Measurements from ENCODE around the gene CAMK2N1. TPM values are rescaled to one million over a fixed set of nuclear protein-coding genes. Genes with fewer than 3 reads are reported as not detected.
"Not testable (repeated sequence)": the region's sequence is repeated elsewhere in the genome, so short reads cannot be mapped to it uniquely, and the experiment has no call there.

Gene CAMK2N1
- total RNA-seq, result 0.52 TPM

DNA sequence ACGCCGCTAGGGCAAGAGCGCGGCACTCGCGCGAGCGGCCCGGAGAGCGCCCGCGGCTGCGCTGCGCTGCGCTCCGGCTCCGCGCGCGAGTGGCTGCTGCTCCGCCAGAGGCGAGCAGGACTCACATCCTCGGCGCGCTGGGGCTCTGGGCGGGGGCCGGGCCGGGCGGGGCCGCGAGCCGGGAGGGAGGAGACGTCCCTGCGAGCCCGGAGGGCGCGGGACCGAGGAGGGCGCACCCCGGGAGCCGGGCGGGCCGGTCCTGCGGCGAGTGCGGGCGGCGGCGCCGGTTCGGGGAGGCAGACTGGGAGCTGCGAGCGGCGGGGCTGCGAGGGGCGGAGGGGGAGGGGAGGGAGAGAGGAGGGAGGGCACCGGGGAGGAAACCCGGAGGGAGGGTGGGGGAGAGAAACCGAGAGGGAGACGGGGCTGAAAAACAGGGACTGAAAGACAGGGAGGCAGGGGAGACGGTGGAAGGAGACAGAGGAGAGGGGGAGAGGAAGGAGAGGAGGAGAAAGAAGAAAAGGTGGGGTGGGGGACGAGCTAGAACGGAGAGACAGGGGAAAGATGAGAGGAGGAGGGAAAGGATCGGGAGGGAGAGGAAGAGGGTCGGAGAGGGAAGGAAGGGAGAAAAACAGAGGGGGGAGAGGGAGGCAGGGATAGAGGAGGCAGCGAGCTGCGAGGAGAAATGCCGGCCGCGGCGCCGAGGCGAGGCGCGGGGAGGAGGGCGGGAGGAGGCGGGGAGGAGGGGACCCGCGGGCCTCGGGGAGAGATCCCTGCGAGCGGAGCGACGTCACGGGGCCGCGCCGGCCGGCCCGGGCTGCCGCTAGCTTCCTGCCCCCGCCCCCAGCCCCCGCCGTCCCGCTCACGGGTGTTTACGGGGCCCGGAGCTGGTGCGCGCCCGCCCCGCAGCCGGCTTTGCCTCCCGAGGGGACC, at the start of gene CAMK2N1:
Gene CAMK2N1, minus strand, starts transcription at position 684 of the 930 bp plus-strand sequence. CDS start 831 bp downstream, outside the sequence.
- Histone ChIP-seq H3K4me3 (ENCODE audit: low read length in 3 of 3) (peak within 1 kb of the TSS; percentile 66 to 77 (median 74)), H3K9me3 (ENCODE audit: control insufficient read depth in 3 of 3, low read length in 3 of 3) (no peaks in the 10 kb centered on the region), H3K9ac (ENCODE audit: low read depth in 1 of 3, low read length in 3 of 3) (peak within 1 kb of the TSS; percentile 53 to 77 (median 68)), H3K27ac (ENCODE audit: low read depth, low read length) (peak within 1 kb of the TSS; percentile 51), H3K27me3 (ENCODE audit: control insufficient read depth in 3 of 3, insufficient read depth in 3 of 3, low read length in 3 of 3) (peaks cover 35 to 53% (median 48%) of the 10 kb centered on the region in 3 donors), H3K4me1 (ENCODE audit: control insufficient read depth in 3 of 3, insufficient read depth in 3 of 3, low read length in 3 of 3) (peaks cover 13 to 26% (median 21%) of the 10 kb centered on the region in 3 donors), H3K36me3 (ENCODE audit: control insufficient read depth in 3 of 3, insufficient read depth in 3 of 3, low read length in 3 of 3) (no peaks in the 10 kb centered on the region)

- Histone ChIP-seq H3K27me3 (ENCODE audit: control insufficient read depth in 3 of 3, insufficient read depth in 3 of 3, low read length in 3 of 3) (peaks cover 6 to 25% (median 12%) of the 10 kb centered on the region in 3 donors), H3K9ac (ENCODE audit: low read depth in 1 of 3, low read length in 3 of 3) (no peak overlapping the region), H3K4me3 (ENCODE audit: low read length in 3 of 3) (no peak overlapping the region), H3K4me1 (ENCODE audit: control insufficient read depth in 3 of 3, insufficient read depth in 3 of 3, low read length in 3 of 3) (no peaks in the 10 kb centered on the region), H3K36me3 (ENCODE audit: control insufficient read depth in 3 of 3, insufficient read depth in 3 of 3, low read length in 3 of 3) (no peaks in the 10 kb centered on the region), H3K9me3 (ENCODE audit: control insufficient read depth in 3 of 3, low read length in 3 of 3) (no peaks in the 10 kb centered on the region), H3K27ac (ENCODE audit: low read depth, low read length) (no peak overlapping the region)
These were observed 48.8 kb upstream of the CAMK2N1 start for GRCh38 chr1:20534659-20535417.

- Histone ChIP-seq H3K27ac (ENCODE audit: low read depth, low read length) (no peak overlapping the region), H3K9ac (ENCODE audit: low read depth in 1 of 3, low read length in 3 of 3) (no peak overlapping the region), H3K4me1 (ENCODE audit: control insufficient read depth in 3 of 3, insufficient read depth in 3 of 3, low read length in 3 of 3) (no peaks in the 10 kb centered on the region), H3K9me3 (ENCODE audit: control insufficient read depth in 3 of 3, low read length in 3 of 3) (no peaks in the 10 kb centered on the region), H3K4me3 (ENCODE audit: low read length in 3 of 3) (no peak overlapping the region), H3K27me3 (ENCODE audit: control insufficient read depth in 3 of 3, insufficient read depth in 3 of 3, low read length in 3 of 3) (peaks cover 6 to 27% (median 12%) of the 10 kb centered on the region in 3 donors), H3K36me3 (ENCODE audit: control insufficient read depth in 3 of 3, insufficient read depth in 3 of 3, low read length in 3 of 3) (no peaks in the 10 kb centered on the region)
These were observed 47.6 kb upstream of the CAMK2N1 start for GRCh38 chr1:20533635-20534034.

GRCh38 chr1:20530901-20531300, 44.9 kb upstream of the CAMK2N1 start:
- Histone ChIP-seq H3K4me1 (ENCODE audit: control insufficient read depth in 3 of 3, insufficient read depth in 3 of 3, low read length in 3 of 3) (no peaks in the 10 kb centered on the region), H3K27me3 (ENCODE audit: control insufficient read depth in 3 of 3, insufficient read depth in 3 of 3, low read length in 3 of 3) (peaks cover 11 to 33% (median 15%) of the 10 kb centered on the region in 3 donors), H3K4me3 (ENCODE audit: low read length in 3 of 3) (no peak overlapping the region)

GRCh38 chr1:20530306-20530705, 44.3 kb upstream of the CAMK2N1 start:
- Histone ChIP-seq H3K27me3 (ENCODE audit: control insufficient read depth in 3 of 3, insufficient read depth in 3 of 3, low read length in 3 of 3) (peaks cover 11 to 30% (median 15%) of the 10 kb centered on the region in 3 donors), H3K27ac (ENCODE audit: low read depth, low read length) (no peak overlapping the region)

More at GRCh38 chr1:20530901-20531300, 44.9 kb upstream of the CAMK2N1 start:
- H3K27ac ChIP-seq (ENCODE audit: low read depth, low read length), result no peak overlapping the region
- no peaks in the 10 kb centered on the region for H3K9me3 ChIP-seq (ENCODE audit: control insufficient read depth in 3 of 3, low read length in 3 of 3)
- H3K9ac ChIP-seq (ENCODE audit: low read depth in 1 of 3, low read length in 3 of 3), result no peak overlapping the region
- H3K36me3 ChIP-seq (ENCODE audit: control insufficient read depth in 3 of 3, insufficient read depth in 3 of 3, low read length in 3 of 3), result no peaks in the 10 kb centered on the region

DNA sequence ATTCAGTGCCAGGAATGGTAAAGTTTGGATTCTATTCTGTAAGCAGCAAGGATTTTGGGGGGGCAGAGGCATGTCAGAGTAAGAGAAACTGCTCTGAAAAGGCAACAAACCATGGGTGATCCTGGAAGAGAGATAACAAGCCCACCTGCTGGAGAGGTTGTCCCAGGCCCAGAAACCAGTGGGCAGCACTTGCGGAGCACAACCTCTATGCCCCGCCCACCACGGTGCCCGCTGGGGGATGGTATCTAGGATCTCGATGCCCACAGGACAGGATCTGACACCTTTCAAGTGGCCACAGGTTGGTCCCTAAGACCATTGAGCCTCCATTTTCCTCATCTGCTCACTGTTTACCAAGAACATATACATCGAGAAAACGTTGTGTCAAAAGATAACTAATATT, 42.2 kb upstream of the CAMK2N1 start:
- Histone ChIP-seq H3K27ac (ENCODE audit: low read depth, low read length) (no peak overlapping the region), H3K36me3 (ENCODE audit: control insufficient read depth in 3 of 3, insufficient read depth in 3 of 3, low read length in 3 of 3) (no peaks in the 10 kb centered on the region), H3K4me1 (ENCODE audit: control insufficient read depth in 3 of 3, insufficient read depth in 3 of 3, low read length in 3 of 3) (no peaks in the 10 kb centered on the region), H3K4me3 (ENCODE audit: low read length in 3 of 3) (no peak overlapping the region), H3K9me3 (ENCODE audit: control insufficient read depth in 3 of 3, low read length in 3 of 3) (no peaks in the 10 kb centered on the region), H3K27me3 (ENCODE audit: control insufficient read depth in 3 of 3, insufficient read depth in 3 of 3, low read length in 3 of 3) (peaks cover 8 to 26% (median 11%) of the 10 kb centered on the region in 3 donors), H3K9ac (ENCODE audit: low read depth in 1 of 3, low read length in 3 of 3) (no peak overlapping the region)

More at GRCh38 chr1:20530306-20530705, 44.3 kb upstream of the CAMK2N1 start:
- Histone ChIP-seq H3K9ac (ENCODE audit: low read depth in 1 of 3, low read length in 3 of 3) (no peak overlapping the region), H3K4me1 (ENCODE audit: control insufficient read depth in 3 of 3, insufficient read depth in 3 of 3, low read length in 3 of 3) (no peaks in the 10 kb centered on the region), H3K4me3 (ENCODE audit: low read length in 3 of 3) (no peak overlapping the region), H3K9me3 (ENCODE audit: control insufficient read depth in 3 of 3, low read length in 3 of 3) (no peaks in the 10 kb centered on the region), H3K36me3 (ENCODE audit: control insufficient read depth in 3 of 3, insufficient read depth in 3 of 3, low read length in 3 of 3) (no peaks in the 10 kb centered on the region)

DNA sequence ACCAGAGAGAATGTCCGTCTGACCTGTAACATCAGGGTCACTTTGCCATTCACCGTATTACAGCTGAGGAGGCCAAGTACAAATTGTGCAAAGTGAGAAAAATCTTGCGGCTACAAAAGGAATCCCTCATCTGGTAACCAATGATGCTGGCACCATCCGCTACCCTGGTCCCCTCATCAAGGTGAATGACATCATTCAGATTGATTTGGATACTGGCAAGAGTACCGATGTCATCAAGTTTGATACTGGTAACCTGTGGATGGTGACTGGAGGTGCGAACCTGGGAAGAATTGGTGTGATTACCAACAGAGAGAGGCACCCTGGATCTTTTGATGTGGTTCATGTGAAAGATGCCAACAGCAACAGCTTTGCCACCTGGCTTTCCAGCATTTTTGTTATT, 40.3 kb upstream of the CAMK2N1 start:
- H3K36me3 ChIP-seq (ENCODE audit: control insufficient read depth in 3 of 3, insufficient read depth in 3 of 3, low read length in 3 of 3), result no peaks in the 10 kb centered on the region
- no peak overlapping the region for H3K27ac ChIP-seq (ENCODE audit: low read depth, low read length)
- no peak overlapping the region for H3K4me3 ChIP-seq (ENCODE audit: low read length in 3 of 3)
- H3K27me3 ChIP-seq (ENCODE audit: control insufficient read depth in 3 of 3, insufficient read depth in 3 of 3, low read length in 3 of 3), result peaks cover 8 to 20% (median 11%) of the 10 kb centered on the region in 3 donors
- no peaks in the 10 kb centered on the region for H3K9me3 ChIP-seq (ENCODE audit: control insufficient read depth in 3 of 3, low read length in 3 of 3)
- no peak overlapping the region for H3K9ac ChIP-seq (ENCODE audit: low read depth in 1 of 3, low read length in 3 of 3)
- H3K4me1 ChIP-seq (ENCODE audit: control insufficient read depth in 3 of 3, insufficient read depth in 3 of 3, low read length in 3 of 3), result peaks cover 0 to 4% (median 3%) of the 10 kb centered on the region in 3 donors

GRCh38 chr1:20521960-20522861, 36.2 kb upstream of the CAMK2N1 start:
- Histone ChIP-seq H3K9me3 (ENCODE audit: control insufficient read depth in 3 of 3, low read length in 3 of 3) (no peaks in the 10 kb centered on the region), H3K4me1 (ENCODE audit: control insufficient read depth in 3 of 3, insufficient read depth in 3 of 3, low read length in 3 of 3) (peaks cover 0 to 4% (median 3%) of the 10 kb centered on the region in 3 donors), H3K9ac (ENCODE audit: low read depth in 1 of 3, low read length in 3 of 3) (peak overlapping the region in 1 of 3 donors; percentile 32), H3K4me3 (ENCODE audit: low read length in 3 of 3) (peak overlapping the region in 1 of 3 donors; percentile 40), H3K27ac (ENCODE audit: low read depth, low read length) (no peak overlapping the region), H3K36me3 (ENCODE audit: control insufficient read depth in 3 of 3, insufficient read depth in 3 of 3, low read length in 3 of 3) (no peaks in the 10 kb centered on the region), H3K27me3 (ENCODE audit: control insufficient read depth in 3 of 3, insufficient read depth in 3 of 3, low read length in 3 of 3) (peaks cover 0 to 4% (median 2%) of the 10 kb centered on the region in 3 donors)

- not testable (repeated sequence) for H3K9ac ChIP-seq (ENCODE audit: low read depth in 1 of 3, low read length in 3 of 3); H3K27me3 ChIP-seq (ENCODE audit: control insufficient read depth in 3 of 3, insufficient read depth in 3 of 3, low read length in 3 of 3); H3K4me1 ChIP-seq (ENCODE audit: control insufficient read depth in 3 of 3, insufficient read depth in 3 of 3, low read length in 3 of 3); H3K36me3 ChIP-seq (ENCODE audit: control insufficient read depth in 3 of 3, insufficient read depth in 3 of 3, low read length in 3 of 3); H3K9me3 ChIP-seq (ENCODE audit: control insufficient read depth in 3 of 3, low read length in 3 of 3); H3K27ac ChIP-seq (ENCODE audit: low read depth, low read length); H3K4me3 ChIP-seq (ENCODE audit: low read length in 3 of 3)
These were observed 33.7 kb upstream of the CAMK2N1 start for GRCh38 chr1:20519609-20520262.
